ENCODE results near the gene JDP2.
"Not testable (repeated sequence)": the region's sequence is repeated elsewhere in the genome, so short reads cannot be mapped to it uniquely, and the experiment has no call there.

JDP2 gene

DNA sequence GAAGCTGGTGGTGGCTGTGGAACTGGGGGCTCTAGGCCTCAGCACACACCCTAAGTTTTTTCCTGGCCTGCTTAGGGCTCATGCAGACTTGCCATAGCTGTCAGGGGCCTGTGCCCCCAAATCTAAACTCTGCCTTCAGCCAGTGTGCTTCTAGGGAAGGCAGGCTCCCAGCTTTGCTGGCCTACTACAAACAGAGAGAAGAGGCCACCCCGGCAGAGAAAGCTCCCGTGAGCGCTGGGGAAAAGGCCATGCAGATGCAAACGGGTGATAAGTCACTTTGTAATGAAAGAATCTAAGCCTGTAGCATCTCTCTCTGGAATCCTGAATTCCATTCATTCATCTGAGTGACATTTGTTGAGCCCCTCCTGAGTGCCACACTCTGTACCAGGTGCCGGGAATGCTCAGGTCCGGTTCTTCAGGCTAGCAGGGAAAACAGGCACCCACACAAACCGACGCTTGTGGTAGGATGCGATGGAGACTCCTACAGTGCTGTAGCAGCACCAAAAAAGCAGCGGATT, 29.9 kb downstream of the JDP2 start:
- no peak for DNase-seq

DNA sequence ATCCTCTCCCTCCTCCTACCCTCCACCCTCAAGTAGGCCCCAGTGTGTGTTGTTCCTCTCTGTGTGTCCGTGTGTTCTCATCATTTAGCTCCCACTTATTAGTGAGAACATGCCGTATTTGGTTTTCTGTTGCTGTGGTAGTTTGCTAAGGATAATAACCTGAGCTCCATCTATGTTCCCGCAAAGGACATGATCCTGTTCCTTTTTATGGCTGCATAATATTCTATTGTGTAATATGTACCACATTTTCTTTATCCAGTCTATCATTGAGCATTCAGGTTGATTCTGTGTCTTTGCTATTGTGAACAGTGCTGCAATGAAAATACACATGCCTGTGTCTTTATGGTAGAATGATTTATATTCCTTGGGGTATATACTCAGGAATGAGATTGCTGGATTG, 30.5 kb downstream of the JDP2 start:
- DNase-seq: no peak

DNA sequence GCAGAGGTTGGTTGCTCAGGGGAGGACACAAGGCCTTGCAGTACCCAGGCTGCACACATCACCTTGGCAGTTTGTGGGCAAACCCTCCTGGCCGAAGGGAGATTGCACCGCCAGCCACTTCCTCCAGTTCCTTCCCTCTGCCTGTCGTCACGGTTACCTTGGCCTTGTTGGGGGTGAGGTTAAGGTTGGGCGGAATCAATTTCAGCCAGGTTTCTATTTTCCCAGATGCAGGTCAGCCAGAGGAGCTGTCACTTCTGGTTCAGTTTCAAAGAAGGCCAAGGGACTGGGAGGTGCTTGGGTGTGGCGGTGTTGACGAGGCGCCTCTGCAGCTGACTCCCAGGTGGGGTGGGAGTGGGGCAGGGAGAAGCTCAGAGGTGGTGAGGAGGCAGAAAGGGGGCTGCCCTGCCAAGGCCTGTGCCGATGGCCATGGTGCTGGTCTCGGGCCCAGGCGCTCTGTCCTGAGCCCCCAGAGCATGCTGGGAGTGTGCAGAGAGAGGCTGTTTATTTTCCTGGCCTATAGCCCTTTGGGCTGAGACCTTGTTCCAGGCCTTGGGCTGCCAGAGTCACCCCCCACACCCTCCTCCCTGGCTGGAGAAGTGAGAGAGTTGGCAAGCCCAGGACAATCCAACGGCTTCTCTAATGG, 31.4 kb downstream of the JDP2 start:
- peak; percentile 51 for DNase-seq

DNA sequence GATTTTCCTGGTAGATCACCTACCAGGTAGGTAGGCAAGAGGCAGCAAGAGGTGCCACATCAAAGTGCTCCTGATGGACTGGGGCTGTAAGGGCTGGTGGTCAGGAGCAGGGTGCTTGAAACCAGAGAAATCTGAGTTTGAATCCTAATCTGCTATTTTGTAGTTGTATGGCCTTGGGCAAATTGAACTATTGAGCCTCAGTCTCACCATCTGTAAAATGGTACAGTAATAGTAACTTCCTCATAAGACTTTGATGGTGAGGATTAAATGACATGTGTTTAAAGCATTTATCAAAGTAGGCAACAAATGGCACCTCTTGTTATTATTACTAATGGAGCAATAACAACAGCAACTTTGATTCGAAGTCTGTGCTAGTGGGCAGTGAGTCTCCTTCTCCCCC, 32.0 kb downstream of the JDP2 start:
- DNase-seq: no peak

DNA sequence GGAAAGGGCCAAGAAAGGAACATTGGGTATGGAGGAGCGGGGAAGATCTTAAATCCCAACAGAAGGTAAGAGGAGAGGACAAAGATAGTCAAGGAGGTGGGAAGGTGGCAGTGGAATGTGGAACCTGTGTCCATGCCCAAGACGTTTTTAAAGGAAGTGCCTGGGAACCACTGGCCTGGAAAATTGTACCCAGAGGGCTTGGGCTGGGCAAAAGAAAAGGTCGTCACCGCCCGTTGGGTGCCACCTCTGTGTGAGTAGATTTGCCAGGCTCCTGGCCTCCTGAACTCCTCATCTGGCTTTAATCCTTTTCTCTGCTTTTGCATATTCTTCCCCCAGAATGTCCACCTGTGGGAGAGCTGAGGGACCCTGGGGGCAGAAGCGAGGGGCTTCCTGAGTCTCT, 32.6 kb downstream of the JDP2 start:
- DNase-seq: no peak

DNA sequence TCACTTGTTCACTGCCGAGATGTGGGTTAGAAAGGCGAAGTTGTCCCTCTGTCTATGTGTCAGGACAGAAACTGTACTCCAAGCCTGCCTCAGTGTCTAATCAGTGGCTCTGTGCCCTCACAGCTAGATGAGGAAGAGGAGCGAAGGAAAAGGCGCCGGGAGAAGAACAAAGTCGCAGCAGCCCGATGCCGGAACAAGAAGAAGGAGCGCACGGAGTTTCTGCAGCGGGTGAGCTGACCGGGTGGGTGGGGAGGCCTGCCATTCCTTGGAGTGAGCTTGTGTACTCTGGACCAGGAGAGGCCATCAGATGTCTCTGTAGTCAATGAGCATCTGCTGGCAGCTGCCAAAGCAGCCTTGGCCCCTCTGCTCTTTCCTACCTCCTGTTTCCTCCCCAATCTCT, 33.5 kb downstream of the JDP2 start:
- DNase-seq: no peak

DNA sequence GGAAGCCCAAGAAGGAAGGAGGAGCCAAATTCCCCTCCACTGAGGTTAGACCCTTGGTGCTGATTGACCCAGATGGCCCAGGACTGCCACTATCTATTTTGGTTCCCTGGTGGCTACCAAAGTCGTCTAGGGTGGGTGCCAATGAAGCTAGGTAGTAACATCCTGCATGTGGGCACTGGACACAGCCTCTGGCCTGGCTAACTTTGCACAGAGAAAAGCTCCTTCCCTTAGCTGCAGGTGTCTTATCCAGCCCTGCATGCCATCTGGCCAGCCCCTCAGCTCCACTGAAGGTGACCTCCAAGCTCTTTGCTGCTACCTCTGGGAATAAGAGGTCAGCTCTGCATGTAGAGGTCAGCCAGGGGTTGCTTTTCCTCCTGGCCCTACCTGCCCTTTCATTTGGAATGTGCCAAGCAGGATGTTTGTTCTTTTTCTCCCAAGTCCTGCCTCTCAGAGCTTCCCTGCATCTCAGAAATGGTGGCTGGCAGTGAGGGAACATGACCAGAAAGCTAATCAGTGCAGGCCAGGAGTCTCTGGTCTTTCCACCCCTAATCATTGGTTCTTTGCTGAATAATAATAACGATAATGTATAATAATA, 34.0 kb downstream of the JDP2 start:
- DNase-seq: no peak

DNA sequence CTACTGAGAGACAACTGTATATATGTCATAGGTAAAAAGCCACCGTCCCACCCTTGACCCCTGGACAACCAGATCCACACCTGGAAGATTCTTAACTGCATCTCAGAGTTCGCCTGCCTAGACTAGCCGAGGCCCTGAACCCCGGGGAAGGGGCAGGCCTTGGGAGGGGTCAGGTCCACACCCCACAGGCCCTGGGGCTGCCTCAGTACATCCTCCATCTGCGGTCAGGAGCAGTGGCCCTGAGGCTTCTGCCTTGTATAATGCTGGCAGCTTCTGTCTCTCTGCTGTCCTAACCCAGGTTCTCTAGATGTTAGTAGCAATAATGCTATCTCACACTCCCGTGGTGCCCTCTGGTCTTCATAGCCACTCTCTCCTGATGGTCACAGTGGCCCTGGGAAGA, 36.8 kb downstream of the JDP2 start:
- no peak for DNase-seq

DNA sequence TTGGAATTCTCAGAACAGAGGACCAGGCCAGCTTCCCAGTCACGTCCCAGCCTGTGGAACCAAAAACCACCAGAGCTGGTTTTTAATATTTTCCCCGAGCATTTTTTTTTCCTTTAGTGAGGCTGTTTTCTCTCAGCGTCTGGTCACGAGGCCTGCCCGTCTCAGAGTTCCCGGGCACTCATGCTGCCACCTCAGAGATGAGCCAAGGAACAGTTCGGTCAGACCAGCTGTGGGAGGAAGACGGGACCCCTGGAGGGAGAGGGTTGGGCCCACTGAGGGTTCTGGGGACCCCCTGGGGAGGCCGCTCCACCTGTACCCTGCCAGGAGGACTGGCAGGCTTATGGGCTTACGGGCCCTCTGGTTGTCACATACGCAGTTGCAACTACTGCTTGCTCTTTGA, 39.9 kb downstream of the JDP2 start:
- DNase-seq: no peak

DNA sequence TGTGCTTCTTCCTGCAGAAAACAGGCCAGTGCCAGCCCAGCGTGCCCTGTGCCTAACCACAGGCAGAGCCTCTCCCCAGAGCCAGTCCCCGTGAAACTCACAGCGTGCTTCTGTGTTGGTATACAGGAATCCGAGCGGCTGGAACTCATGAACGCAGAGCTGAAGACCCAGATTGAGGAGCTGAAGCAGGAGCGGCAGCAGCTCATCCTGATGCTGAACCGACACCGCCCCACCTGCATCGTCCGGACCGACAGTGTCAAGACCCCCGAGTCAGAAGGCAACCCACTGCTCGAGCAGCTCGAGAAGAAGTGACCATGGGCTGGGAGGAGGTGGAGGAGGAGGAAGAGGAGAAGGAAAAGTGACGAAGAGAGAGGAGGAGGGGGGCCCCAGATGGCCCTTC, 41.3 kb downstream of the JDP2 start:
- no peak for DNase-seq

DNA sequence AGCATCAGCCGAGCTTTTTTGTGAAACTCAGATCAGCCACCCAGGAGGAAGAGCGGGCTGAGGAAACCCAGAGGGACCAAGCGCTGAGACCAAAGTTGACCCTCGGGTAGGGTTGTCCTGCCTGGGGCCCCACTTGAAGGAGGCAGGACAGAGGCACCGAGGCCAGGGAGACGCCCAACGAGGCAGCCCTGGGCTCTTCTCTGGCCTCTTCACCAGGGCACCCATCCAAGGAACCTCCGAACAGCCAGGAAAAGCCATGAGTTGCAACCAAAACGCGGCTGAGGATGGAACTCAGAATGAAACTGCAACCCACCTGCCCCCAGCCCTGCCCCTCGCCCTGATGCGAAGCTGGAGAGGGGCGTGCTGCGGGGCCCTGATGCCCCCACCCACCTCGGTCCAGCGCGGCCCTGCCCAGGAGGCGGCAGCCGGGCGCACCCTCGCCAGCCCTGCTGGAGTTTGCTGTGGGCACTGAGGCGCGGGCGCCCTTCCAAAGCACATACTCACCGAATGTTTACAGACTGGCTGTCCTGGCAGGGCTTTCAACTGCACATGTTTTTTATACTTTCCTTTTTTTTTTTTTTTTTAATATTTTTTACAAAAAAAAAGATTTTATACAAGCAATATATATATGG, 41.9 kb downstream of the JDP2 start:
- peak; percentile 13 for DNase-seq

DNA sequence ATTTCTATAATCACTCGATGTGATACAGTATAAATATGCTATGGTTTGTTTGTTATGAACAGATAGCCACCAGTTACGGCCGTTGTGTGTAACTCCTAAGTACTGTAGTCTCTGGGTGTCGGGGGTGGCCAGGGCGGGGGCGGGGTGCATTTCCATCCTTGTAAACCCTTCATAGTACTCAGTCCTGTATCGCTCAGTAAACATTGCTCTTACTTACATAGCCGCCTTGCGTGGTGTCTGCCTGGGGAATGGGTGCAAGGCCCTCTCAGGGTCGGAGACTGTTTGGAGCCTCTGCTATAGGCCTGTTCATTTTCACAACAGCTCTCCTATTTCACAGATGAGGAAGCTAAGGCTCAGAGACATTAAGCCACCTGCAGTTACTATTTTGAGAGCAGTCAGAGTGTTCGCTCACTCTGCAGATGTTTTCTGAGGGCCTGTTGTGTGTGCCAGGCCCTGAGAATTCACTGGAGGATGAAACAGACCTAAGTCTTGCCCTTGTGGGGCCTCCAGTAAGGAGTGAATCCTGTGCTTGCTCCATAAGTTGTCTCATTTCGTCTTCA, 42.5 kb downstream of the JDP2 start:
- no peak for DNase-seq

DNA sequence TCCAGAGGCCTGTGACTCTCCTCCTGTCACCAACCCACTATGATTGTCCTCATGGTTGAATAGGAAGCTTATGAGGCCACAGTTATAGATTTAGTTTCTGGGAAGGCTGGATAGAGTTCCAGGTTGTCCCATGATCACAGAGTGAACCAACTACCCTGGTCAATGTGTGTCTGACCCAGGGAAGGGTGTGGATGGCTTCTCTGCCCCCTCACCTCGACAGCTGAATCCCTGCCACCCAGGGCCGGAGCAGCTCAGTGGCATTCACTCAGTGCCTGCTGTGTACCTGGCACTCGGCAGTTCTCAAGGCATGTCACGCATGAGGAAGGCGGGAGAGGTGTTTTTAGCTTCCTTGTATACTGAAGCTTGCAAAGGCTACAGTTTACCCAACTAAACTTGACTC, 43.2 kb downstream of the JDP2 start:
- DNase-seq: no peak

DNA sequence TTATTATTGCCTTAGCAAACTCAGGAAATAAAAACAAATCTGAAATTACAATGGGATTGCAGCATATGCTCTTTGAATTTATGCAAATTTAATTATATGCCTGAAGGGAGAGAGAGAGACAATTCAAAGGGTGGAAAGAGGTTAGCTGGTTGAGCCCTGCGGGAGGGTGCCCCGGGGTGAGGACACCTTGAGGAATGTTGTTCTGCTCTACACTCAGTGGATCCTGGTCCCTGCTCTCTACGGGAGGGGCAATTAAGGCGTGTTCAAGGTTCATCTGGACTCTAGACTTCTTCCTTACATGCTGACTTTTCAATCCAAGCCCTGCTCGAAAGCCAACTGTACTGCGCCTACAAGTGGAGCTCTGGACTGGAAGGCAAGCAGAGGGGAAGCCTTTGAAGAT, 46.3 kb downstream of the JDP2 start:
- DNase-seq: not testable (repeated sequence)

DNA sequence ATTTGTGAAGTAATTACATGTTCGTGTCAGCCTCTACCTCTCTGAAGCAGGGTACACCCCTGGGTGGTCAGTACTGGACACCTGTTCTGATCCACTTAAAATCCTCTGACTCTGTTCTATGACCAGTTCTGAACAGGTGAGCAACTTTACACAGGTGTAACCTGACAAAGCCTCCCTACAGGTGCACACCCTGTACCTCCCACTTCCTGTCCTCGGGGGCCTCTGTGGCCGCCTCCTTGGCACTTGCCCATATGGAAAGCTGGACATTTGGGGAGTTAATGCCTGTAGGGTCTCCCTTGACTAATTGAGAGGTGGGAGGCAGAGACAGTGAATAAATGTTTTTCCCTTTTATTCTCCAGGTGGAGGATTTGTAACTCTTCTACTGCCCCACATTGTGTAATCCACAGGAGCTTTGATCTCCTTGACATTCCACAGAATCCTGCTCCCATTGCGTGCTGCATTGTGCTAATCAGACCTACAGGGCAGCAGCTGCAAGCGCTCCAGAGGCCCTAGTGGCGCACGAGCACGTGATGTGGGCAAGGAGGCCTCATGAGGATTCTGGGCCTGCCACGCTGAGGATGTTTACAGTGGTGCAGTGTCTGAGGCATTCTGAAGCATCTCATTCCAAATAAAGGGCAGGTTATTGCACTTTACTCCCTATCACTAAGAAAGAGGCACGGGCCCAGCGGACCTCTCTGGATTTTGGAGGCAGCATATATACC, 48.6 kb downstream of the JDP2 start:
- DNase-seq: peak; percentile 17

DNA sequence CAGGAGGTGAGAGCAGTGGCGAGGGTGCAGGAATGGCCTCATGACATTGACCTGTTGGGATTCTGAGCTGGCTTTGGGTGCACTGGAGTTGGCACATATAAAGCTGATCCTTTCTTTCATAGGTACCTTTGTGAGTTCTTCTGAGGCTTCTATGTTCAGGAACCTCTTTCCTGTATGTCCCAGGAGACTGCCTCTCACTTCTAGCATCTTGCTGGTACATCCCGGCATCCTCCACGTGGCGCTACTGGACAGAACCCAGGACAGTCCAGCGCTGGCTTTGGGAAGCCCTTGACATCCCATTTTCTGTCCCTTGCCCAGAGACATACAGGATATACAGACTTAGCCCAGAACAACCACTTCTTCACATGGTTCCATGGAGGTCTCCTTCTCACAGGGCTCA, 50.1 kb downstream of the JDP2 start:
- DNase-seq: no peak

DNA sequence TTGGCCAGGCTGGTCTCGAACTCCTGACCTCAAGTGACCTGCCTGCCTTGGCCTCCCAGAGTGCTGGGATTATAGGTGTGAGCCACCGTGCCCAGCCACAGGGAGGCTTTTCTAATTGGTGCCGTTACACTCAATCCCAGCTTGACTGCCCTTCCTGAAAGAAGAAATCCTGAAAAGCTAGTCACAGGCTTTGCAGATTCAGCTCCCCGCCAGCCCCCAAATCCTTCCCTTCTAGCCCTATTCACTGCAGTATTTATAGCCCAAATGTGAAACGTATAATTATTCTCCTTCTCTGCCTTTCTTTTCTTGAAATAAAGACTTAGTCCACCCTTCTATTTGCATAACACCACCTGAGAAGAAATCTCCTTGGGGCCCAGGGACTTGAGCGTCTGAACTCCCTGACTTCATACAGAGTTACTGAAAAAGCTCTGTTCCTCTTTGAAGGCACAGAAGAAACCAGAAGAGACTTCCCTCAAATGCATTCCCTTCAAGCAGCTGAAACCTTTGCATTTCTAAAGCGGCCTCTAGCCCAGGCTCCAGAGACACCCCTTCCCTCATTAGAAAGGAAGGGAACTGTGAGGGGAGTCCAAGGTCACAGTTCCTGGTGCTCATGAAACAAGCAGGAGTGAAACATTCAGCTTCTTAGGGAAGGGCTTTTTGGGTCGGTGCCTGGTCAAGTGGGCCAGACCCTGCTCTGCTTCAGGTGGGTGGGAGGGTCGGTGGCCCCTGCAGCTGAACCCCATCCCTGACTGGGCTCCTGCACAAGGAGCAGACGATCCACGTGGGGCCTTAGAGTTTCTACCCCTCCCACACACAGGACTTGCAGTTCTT, 52.2 kb downstream of the JDP2 start:
- DNase-seq: no peak

DNA sequence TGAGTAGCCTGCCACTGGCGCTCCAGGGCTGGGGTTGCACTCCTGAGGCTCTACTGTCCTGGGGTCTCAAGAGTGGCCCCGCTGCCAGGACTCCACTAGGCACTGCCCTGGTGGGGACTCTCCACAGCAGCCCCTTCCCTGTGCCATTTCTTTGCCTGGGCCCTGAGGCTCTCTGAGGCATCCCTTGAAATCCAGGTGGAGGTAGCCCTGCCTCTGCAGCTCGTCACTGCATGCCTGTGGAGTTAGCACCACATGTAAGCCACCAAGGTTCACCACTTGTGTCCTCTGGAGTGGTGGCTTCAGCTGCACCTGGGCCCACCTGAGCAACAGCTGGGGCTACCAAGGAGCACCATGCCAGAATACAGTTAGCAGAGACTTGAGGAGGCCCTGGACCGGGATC, 54.5 kb downstream of the JDP2 start:
- no peak for DNase-seq

DNA sequence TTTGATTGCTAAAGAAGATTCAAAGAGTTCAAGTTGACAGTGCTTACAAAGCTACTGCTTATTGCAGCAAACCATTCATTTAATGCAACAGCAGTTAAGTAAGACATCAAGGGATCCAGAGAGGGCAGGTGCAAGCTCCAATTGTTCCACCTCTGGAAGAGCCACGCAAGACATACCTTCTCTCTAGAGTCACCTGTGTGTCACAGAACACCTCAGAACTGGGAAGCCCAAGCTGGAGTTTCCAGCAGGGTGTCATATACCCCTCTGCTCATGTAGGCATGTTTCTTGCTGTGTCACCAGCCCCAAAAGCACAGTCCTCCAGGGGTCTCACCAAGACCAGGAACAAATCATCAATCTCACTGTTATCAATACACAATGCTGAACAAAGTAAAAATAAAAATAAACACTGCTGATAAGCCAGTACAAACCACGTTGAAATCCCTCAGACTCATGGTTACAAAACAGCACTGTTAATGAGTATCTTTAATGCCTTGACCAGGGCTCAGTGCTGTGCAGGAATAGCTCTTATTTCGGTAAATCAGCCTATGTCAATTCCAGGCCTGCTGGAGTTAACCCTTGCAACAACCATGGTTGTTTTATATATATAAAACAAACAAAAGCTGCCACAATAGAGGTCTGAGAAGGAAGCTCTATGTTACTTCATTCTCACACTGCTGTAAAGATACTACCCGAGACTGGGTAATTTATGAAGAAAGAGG, 57.0 kb downstream of the JDP2 start:
- DNase-seq: no peak

DNA sequence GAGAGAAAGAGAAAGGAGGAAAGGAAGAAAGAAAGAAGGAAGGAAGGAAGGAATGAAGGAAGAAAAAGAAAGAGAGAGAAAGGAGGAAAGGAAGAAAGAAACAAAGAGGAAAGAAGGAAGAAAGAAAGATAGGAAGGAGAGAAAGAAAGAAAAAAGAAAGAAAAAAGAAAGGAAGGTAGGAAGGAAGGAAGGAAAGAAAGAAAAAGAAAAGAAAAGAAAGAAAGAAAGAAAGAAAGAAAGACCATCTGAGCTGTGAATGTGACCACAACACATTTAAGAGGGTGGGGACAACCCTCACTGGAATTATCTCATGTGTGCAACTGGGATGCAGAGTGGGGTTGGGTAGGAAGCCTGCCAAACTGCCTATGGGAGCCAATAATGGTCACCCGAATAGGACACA, 58.5 kb downstream of the JDP2 start:
- no peak for DNase-seq

DNA sequence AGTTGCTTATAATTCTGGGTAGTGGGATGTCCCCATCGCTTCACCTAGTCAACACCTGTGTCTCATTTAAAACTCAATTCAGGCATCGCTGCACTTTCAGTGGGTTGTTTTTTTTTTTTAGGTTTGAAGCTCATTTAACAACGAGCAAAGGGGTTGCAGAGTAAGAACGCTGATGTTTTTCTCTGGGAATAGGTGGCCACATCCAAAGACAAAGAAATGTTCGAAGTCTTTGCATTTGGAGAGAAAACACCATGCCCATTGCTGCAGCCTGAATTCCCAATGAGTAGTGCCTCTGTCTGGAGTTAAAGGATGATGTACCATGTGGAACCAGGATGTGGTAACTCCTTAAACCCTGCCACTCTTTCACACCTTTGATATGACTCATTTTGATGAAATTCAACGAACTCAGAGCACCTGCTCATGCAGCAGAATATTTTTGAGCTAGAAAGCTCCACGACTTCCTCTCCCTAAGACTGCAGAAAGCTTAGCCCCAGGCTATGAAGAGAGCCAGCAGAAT, 59.4 kb downstream of the JDP2 start:
- DNase-seq: no peak

DNA sequence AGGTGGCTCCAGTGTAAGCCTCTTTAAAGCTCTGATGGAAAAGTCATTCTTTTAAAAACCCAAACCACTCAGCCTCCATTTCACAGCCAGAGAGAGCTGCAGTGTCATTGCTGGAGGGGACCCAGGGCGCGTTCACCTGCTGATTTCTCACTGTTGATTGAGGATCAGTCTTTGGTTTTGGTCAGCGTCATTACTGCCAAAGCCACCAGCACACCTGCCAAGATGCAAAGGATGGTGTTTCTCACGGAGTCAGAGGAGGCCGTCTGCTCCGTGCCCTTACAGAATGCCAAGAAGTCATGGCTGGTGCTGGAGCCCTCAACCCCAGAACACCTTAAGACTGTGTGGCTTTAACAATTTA, 61.6 kb downstream of the JDP2 start:
- DNase-seq: no peak

All from midbrain (tissue), 1 donor.